Activated CD8-positive, alpha-beta T cell treated with anti-CD3 and anti-CD28 coated beads for 36 hours (primary cell): ENCODE results near the gene LIPC. TPM values are rescaled to one million over a fixed set of nuclear protein-coding genes. Genes with fewer than 3 reads are reported as not detected.

Source experiments
- ATAC-seq: fragments of 200-7000 bp; cut with Tn5 transposase; one replicate; pipeline ENCODE4 v1.10.0; 2021; ENCODE audit warnings: mild to moderate bottlenecking, moderate library complexity
- CTCF ChIA-PET: fragments of 350-600 bp; sonication (Branson Sonifier 250); formaldehyde crosslinking; loops from one replicate; lab custom pipeline; 2021; ENCODE audit warnings: antibody characterized with exemption; lab: Charles Lee
- POLR2A ChIA-PET: fragments of 350-600 bp; sonication (Branson Sonifier 250); formaldehyde crosslinking; loops from one replicate; lab custom pipeline; 2021; ENCODE audit warnings: antibody characterized with exemption; lab: Charles Lee
- DNase-seq: peaks from one replicate; pipeline ENCODE4 v3.0.0-alpha.2; 2020
- H3K27ac Mint-ChIP-seq: one replicate; pipeline ENCODE4 v1.8.0; 2021; ENCODE audit warnings: mild to moderate bottlenecking, mixed read lengths
- H3K27me3 Mint-ChIP-seq: one replicate; pipeline ENCODE4 v1.8.0; 2021; ENCODE audit warnings: mixed read lengths
- H3K36me3 Mint-ChIP-seq: one replicate; pipeline ENCODE4 v1.8.0; 2021; ENCODE audit warnings: low read depth, mixed read lengths
- H3K4me1 Mint-ChIP-seq: one replicate; pipeline ENCODE4 v1.8.0; 2021; ENCODE audit warnings: low read depth, mixed read lengths
- H3K4me3 Mint-ChIP-seq: one replicate; pipeline ENCODE4 v1.8.0; 2021; ENCODE audit warnings: mild to moderate bottlenecking, moderate library complexity, mixed read lengths
- H3K9me3 Mint-ChIP-seq: one replicate; pipeline ENCODE4 v1.8.0; 2021; ENCODE audit warnings: mixed read lengths
- intact Hi-C: fragments of 100-400 bp; cut with micrococcal nuclease; formaldehyde crosslinking; loops from one replicate; pipeline ENCODE4 v1.10.0; 2022
- total RNA-seq, 2 experiments: library from RNA; stranded (reverse); gene quantifications; one replicate each; pipeline ENCODE4 v1.2.3, GENCODE V29; 2021
- TF ChIP-seq, protein P1 (sequence below): fragments of 200-600 bp; IDR thresholded peaks from one replicate; pipeline ENCODE4 v1.8.0; 2022; ENCODE audit warnings: antibody characterized with exemption, mild to moderate bottlenecking

LIPC gene
- total RNA-seq, 2 experiments from 2014 or later: 1.0 to 1.2 TPM

DNA sequence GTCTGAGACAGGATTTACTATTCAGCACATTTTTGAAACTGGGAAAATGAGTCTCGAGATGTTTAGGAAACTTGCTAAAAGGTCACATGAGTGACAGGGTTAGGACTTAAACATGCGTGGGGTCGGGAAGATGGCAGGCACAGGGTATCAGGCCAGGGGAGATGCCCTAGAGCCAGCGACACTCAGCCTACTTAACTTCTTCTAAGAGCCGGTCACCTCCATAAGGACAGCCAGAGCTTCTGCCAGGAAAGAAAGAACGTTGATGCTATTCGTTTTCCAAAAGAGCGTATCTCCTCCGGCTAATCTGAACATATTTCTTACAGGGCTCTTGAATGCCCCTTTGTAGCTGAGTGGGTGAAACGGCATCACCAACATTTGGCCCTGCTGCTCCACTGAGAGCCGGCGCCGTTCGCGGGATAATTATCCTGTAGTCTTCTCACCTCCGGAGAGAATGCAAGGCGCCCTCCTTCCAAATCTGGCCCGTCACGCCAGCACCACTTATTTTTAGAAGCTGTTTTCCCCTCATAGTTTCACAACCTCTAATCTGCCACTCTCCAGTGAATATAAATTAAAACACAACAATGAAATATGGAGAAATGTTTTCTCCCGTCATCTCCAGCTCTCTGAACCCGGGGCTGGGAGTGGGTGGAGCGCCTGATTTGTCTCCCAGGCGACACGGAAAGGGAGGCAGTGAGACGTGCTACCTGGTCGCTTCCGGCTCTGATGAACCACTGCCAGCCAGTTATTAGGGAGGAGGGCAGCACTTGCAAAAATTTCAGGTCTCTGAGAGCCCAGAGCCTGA lies 58.5 kb downstream of the LIPC start:
- POLR2A ChIA-PET: interaction anchor here (0.8 to 0.9 kb wide), 3 partner anchors 12 to 15 kb away, joined by 3 read pairs; no protein-coding TSS in a partner anchor
- no peaks in the 10 kb centered on the region for H3K27me3 Mint-ChIP-seq
- no peaks in the 10 kb centered on the region for H3K9me3 Mint-ChIP-seq
- intact Hi-C loops: no loop called here
- TF ChIP-seq, protein P1, sequence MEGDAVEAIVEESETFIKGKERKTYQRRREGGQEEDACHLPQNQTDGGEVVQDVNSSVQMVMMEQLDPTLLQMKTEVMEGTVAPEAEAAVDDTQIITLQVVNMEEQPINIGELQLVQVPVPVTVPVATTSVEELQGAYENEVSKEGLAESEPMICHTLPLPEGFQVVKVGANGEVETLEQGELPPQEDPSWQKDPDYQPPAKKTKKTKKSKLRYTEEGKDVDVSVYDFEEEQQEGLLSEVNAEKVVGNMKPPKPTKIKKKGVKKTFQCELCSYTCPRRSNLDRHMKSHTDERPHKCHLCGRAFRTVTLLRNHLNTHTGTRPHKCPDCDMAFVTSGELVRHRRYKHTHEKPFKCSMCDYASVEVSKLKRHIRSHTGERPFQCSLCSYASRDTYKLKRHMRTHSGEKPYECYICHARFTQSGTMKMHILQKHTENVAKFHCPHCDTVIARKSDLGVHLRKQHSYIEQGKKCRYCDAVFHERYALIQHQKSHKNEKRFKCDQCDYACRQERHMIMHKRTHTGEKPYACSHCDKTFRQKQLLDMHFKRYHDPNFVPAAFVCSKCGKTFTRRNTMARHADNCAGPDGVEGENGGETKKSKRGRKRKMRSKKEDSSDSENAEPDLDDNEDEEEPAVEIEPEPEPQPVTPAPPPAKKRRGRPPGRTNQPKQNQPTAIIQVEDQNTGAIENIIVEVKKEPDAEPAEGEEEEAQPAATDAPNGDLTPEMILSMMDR: no peak
- H3K4me3 Mint-ChIP-seq: no peak overlapping the region
- CTCF ChIA-PET: interaction anchor here (0.9 kb wide), 1 partner anchor 25 kb away, joined by 5 read pairs; no protein-coding TSS in a partner anchor
- ATAC-seq (no peak), DNase-seq (no peak)
- no peak overlapping the region for H3K27ac Mint-ChIP-seq
- H3K36me3 Mint-ChIP-seq: no peaks in the 10 kb centered on the region
- peaks cover 26% of the 10 kb centered on the region for H3K4me1 Mint-ChIP-seq

DNA sequence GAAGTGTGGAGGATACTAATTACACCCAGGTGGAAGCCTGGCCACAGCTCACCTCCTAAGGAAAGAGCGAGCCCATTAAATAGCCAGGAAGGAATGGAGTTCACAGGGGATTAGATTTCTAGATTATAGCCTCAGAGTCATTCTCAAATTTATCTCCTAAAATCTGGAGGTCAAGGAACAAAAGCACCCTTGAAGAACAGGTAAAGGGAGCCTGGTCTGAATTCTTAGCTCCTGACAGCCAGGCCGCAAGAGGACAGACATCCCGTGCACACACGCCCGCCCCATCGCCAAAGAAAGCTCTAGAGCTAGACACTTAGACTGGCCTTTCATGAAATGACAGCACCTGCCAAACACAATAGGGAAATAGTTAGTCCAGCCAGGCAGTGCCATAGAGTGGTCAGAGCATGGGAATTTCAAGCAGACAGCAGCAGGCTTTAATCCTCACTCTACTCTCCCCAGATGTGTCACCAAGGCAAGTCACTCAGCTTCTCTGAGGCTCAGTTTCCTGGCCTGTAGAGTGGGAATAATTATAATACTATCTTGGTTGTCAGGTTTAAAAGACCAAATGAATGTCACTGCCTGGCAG lies 59.2 kb downstream of the LIPC start:
- ChIA-PET POLR2A (interaction anchor here (0.9 kb wide), 1 partner anchor 13 kb away, joined by 3 read pairs; no protein-coding TSS in a partner anchor), CTCF (interaction anchor here (0.9 to 1.4 kb wide), 2 partner anchors 24 to 26 kb away, joined by 3 to 5 read pairs; no protein-coding TSS in a partner anchor)
- Mint-ChIP-seq H3K9me3 (no peaks in the 10 kb centered on the region), H3K36me3 (no peaks in the 10 kb centered on the region), H3K27me3 (no peaks in the 10 kb centered on the region), H3K27ac (no peak overlapping the region), H3K4me1 (peaks cover 26% of the 10 kb centered on the region), H3K4me3 (no peak overlapping the region)
- ATAC-seq (no peak), DNase-seq (no peak)
- intact Hi-C loops: no loop called here
- TF ChIP-seq, protein P1: no peak

- H3K27me3 Mint-ChIP-seq: no peaks in the 10 kb centered on the region
- no peak overlapping the region for H3K27ac Mint-ChIP-seq
- H3K9me3 Mint-ChIP-seq: no peaks in the 10 kb centered on the region
- TF ChIP-seq, protein P1: no peak
- intact Hi-C loops: no loop called here
- H3K4me1 Mint-ChIP-seq: peaks cover 24% of the 10 kb centered on the region
- no peak overlapping the region for H3K4me3 Mint-ChIP-seq
- ATAC-seq (no peak), DNase-seq (no peak)
- CTCF ChIA-PET: interaction anchor here (1.2 to 1.4 kb wide), 2 partner anchors 25 to 133 kb away, joined by 3 read pairs; no protein-coding TSS in a partner anchor
- no peaks in the 10 kb centered on the region for H3K36me3 Mint-ChIP-seq
- POLR2A ChIA-PET: no interaction called here
These were observed 59.9 kb downstream of the LIPC start for GRCh38 chr15:58491499-58492202.

DNA sequence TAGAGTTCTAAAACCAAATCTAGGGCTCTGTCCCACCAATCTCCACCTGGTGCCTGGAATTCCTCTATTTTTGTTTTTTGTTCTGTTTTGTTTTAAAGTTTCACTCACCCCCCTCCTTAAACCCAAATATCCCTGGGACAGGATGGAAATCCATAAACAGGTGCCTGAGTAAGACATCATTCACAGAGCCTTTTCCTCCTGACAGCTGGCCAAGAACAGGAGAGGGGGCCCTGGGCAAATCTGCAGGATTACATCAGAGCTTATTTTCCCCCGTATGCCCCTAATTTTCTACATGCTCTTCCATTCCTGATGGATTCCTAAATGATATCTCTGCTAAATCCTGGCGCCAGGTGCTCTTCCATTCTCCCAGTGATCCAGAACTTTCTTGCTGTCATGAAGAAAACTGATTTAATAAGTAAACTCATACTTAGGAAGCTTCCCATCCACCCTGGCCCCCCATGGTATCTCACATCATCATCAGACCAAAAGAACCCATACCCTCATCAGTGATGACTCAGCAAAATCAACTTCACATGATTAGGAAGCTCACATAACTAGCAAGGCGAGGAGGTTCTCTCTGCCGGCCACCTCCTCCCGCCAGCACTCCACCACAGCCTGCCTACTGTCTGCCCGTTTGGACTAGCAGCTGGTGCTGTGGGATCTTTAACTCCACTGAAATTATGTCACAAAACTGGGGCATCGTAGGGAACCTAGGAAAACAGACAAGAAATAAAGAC lies 61.0 kb downstream of the LIPC start:
- DNase-seq: no peak
- intact Hi-C loops: no loop called here
- no peaks in the 10 kb centered on the region for H3K27me3 Mint-ChIP-seq
- no peaks in the 10 kb centered on the region for H3K9me3 Mint-ChIP-seq
- peaks cover 22% of the 10 kb centered on the region for H3K4me1 Mint-ChIP-seq
- H3K36me3 Mint-ChIP-seq: no peaks in the 10 kb centered on the region
- ChIA-PET POLR2A (no interaction called here), CTCF (interaction anchor here (0.8 to 1.4 kb wide), 3 partner anchors 24 to 134 kb away, joined by 3 read pairs; no protein-coding TSS in a partner anchor)
- TF ChIP-seq, protein P1: no peak
- no peak overlapping the region for H3K27ac Mint-ChIP-seq
- no peak for ATAC-seq
- no peak overlapping the region for H3K4me3 Mint-ChIP-seq
